Breast epithelium (tissue), 4 donors: Measurements from ENCODE around the gene PDZRN3. TPM values are rescaled to one million over a fixed set of nuclear protein-coding genes. Genes with fewer than 3 reads are reported as not detected.

Experiments
- DNase-seq, 2 donors: peaks; one replicate each; pipeline ENCODE4 v3.0.0-alpha.2; 2019; ENCODE audit warnings: low spot score in 2 of 2
- H3K27ac ChIP-seq, 2 donors: fragments of 200-600 bp; sonication (generic) in 1 of 2; one replicate each; pipeline ENCODE4 v1.5.1; 2016 to 2019; ENCODE audit warnings: mild to moderate bottlenecking in 1 of 2
- H3K27me3 ChIP-seq, 2 donors: fragments of 200-600 bp; sonication (generic) in 1 of 2; one replicate each; pipeline versions ENCODE4 v1.5.1 to v1.6.0; 2017 to 2019; ENCODE audit warnings: control low read depth in 1 of 2, mild to moderate bottlenecking in 1 of 2
- H3K36me3 ChIP-seq: fragments of 200-600 bp; one replicate; pipeline ENCODE4 v1.5.1; 2019
- H3K4me1 ChIP-seq, 2 donors: fragments of 200-600 bp; sonication (generic); one replicate each; pipeline ENCODE4 v1.5.1; 2016 to 2019; ENCODE audit warnings: control low read depth in 1 of 2
- H3K4me3 ChIP-seq, 3 donors: fragments of 200-600 bp; sonication (generic); 1 replicate in 2 of 3; 2 replicates in 1 of 3; pipeline ENCODE4 v1.5.1; 2016 to 2019; ENCODE audit warnings: mild to moderate bottlenecking in 3 of 3, moderate library complexity in 2 of 3
- H3K9me3 ChIP-seq, 2 donors: fragments of 200-600 bp; sonication (generic) in 1 of 2; one replicate each; pipeline ENCODE4 v1.5.1; 2016 to 2019; ENCODE audit warnings: control low read depth in 1 of 2
- POLR2A ChIP-seq: fragments of 450-650 bp; IDR thresholded peaks from one replicate; pipeline ENCODE4 v1.6.1; 2016; ENCODE audit warnings: antibody characterized with exemption, mild to moderate bottlenecking, moderate library complexity
- POLR2AphosphoS5 ChIP-seq, 3 donors: sonication (generic); formaldehyde crosslinking; IDR thresholded peaks; one replicate each; pipeline ENCODE4 v1.6.1; 2017; ENCODE audit warnings: antibody characterized with exemption in 3 of 3
- intact Hi-C: fragments of 100-400 bp; cut with DNase I; formaldehyde crosslinking; loops from one replicate; pipeline ENCODE4 v1.15.1; 2023; ENCODE audit warnings: low total_unique reads
- total RNA-seq, 3 donors: library from RNA; depleted of rRNA; stranded (reverse); fragments of >200 nt; gene quantifications; one replicate each; pipeline ENCODE4 v1.1.0, GENCODE V29; 2016
- TF ChIP-seq, protein P1 (sequence below), 3 donors: fragments of 450-650 bp; IDR thresholded peaks; one replicate each; pipeline ENCODE4 v1.5.1; 2016 to 2017; ENCODE audit warnings: antibody characterized with exemption in 3 of 3, mild to moderate bottlenecking in 3 of 3, moderate library complexity in 3 of 3

PDZRN3 gene
- total RNA-seq, 3 donors from 2014 or later, result 36.0 to 79.6 (median 37.6) TPM

DNA sequence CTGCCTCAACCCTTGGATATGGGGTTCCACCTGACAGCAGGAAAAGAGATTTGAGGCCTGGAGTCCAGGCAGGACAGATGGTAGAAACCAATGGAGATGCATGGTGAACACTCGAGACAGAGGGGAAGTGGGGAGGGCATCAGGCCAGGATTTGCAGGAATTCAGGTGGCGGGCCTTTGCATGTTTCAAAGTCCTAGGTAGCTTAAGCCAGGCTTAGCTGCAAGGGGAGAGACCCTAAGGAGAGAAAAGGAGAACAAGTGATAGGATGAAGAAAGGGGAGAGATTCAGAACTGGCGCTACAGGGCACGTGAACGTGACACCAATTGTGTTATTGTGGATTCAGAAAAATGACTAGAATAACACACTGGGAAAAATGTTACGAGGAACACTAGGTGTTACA is 182.6 kb downstream of the PDZRN3 start:
- no peaks in the 10 kb centered on the region for H3K9me3 ChIP-seq
- H3K27ac ChIP-seq, result no peak overlapping the region
- H3K4me1 ChIP-seq, result no peaks in the 10 kb centered on the region
- no peak overlapping the region for H3K4me3 ChIP-seq
- no peak for TF ChIP-seq POLR2AphosphoS5 (IDR thresholded peaks at IDR 0.05)
- TF ChIP-seq, protein P1, sequence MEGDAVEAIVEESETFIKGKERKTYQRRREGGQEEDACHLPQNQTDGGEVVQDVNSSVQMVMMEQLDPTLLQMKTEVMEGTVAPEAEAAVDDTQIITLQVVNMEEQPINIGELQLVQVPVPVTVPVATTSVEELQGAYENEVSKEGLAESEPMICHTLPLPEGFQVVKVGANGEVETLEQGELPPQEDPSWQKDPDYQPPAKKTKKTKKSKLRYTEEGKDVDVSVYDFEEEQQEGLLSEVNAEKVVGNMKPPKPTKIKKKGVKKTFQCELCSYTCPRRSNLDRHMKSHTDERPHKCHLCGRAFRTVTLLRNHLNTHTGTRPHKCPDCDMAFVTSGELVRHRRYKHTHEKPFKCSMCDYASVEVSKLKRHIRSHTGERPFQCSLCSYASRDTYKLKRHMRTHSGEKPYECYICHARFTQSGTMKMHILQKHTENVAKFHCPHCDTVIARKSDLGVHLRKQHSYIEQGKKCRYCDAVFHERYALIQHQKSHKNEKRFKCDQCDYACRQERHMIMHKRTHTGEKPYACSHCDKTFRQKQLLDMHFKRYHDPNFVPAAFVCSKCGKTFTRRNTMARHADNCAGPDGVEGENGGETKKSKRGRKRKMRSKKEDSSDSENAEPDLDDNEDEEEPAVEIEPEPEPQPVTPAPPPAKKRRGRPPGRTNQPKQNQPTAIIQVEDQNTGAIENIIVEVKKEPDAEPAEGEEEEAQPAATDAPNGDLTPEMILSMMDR (IDR thresholded peaks at IDR 0.05), result no peak
- TF ChIP-seq POLR2A, result no peak
- no peak for DNase-seq
- H3K27me3 ChIP-seq, result no peaks in the 10 kb centered on the region
- intact Hi-C loops, result no loop called here
- no peaks in the 10 kb centered on the region for H3K36me3 ChIP-seq

DNA sequence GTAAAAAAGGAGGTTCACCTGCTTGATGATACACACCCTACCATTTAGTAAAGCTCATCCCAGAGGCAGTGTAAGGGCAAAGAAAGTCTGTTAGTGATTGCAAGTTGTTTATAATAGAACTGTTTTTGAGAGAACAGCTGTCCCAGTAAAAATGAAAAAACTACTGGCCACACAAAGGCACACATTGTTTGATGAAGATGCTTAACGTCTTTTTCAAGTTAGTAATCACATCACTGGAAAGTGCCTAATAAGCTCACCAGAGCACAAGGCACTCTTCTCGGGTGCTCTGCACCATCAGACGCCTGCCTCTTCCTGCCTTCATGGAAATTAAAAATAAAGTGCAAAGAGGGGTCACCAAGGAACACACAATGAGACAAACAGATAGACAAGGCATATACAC is 186.9 kb downstream of the PDZRN3 start:
- intact Hi-C loops, result no loop called here
- no peaks in the 10 kb centered on the region for H3K27me3 ChIP-seq
- DNase-seq, result no peak
- no peaks in the 10 kb centered on the region for H3K9me3 ChIP-seq
- peak overlapping the region in 1 of 2 donors; percentile 55 for H3K27ac ChIP-seq
- no peak overlapping the region for H3K4me3 ChIP-seq
- no peak for TF ChIP-seq POLR2A
- no peak for TF ChIP-seq POLR2AphosphoS5 (IDR thresholded peaks at IDR 0.05)
- TF ChIP-seq, protein P1 (IDR thresholded peaks at IDR 0.05), result no peak
- H3K36me3 ChIP-seq, result no peaks in the 10 kb centered on the region
- peaks cover 0 to 7% of the 10 kb centered on the region in 2 donors for H3K4me1 ChIP-seq

DNA sequence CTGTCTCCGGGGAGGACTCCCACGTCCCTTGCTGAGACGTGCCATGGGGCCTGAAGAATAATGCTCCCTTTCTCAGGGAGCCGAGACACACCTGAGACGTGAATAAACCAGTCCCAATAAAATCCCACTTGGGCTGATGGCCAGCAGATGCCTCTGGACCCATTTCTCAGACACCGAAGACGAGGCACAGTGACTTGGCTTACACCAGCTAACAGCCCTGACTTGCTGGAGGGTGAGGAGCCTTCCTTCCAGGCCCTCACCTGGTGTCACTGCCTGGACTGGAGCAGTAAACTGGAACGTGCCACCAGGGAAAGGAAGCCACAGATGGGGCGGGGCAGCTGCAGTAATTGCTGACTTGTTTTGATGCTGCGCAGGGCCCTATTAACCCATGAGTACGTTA is 189.7 kb downstream of the PDZRN3 start:
- no peak for TF ChIP-seq POLR2AphosphoS5 (IDR thresholded peaks at IDR 0.05)
- no peak for TF ChIP-seq POLR2A
- TF ChIP-seq, protein P1 (IDR thresholded peaks at IDR 0.05), result no peak
- no peaks in the 10 kb centered on the region for H3K27me3 ChIP-seq
- no peak overlapping the region for H3K4me3 ChIP-seq
- no peak for DNase-seq
- H3K4me1 ChIP-seq, result peaks cover 0 to 7% of the 10 kb centered on the region in 2 donors
- intact Hi-C loops, result no loop called here
- peak overlapping the region in 1 of 2 donors; percentile 50 for H3K27ac ChIP-seq
- no peaks in the 10 kb centered on the region for H3K9me3 ChIP-seq
- no peaks in the 10 kb centered on the region for H3K36me3 ChIP-seq

DNA sequence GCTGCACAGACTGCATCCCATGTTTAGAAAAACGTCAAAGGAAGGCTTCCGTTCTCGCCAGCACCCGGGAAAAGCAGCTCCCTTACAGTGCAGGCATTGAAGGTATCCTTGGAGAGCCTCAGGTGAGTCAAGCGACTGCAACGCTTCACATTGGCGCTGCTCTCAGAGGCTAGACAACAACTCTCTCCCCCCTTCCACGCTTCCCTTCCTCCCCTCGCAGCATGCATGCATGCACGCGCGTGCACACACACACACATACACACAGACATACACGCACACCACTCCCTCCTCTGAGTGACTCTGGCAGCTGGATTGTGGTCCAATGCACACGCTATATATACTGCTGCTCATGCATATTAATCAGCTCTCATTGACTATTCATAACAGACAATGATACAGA is 191.1 kb downstream of the PDZRN3 start:
- intact Hi-C loops, result no loop called here
- Histone ChIP-seq H3K27me3 (no peaks in the 10 kb centered on the region), H3K4me1 (peaks cover 0 to 7% of the 10 kb centered on the region in 2 donors), H3K4me3 (no peak overlapping the region), H3K9me3 (no peaks in the 10 kb centered on the region), H3K36me3 (no peaks in the 10 kb centered on the region), H3K27ac (no peak overlapping the region)
- DNase-seq, result no peak
- TF ChIP-seq POLR2AphosphoS5 (IDR thresholded peaks at IDR 0.05) (no peak), POLR2A (no peak)
- TF ChIP-seq, protein P1 (IDR thresholded peaks at IDR 0.05), result no peak

DNA sequence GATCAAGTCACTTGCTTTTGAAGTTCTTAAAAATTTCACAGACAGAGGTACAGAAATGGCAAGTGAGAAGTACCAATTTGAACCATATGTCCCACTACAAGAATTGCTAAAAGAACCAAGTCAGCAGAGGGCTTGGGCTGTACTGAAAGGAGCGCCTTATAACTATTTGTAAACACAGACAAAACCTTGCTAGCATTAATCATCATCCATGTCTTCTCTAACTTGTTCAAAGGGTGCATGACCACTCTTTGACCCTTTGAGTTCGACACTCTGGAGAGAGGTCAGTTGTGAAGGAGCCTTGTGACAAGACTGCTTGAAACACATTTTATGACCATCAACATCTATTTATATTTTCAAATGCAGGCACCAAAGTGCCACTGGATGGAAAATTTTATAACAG is 191.7 kb downstream of the PDZRN3 start:
- no peak for DNase-seq

More for the DNA sequence above, 191.7 kb downstream of the PDZRN3 start:
- intact Hi-C loops, result no loop called here
- H3K36me3 ChIP-seq, result no peaks in the 10 kb centered on the region
- H3K9me3 ChIP-seq, result no peaks in the 10 kb centered on the region
- H3K27ac ChIP-seq, result no peak overlapping the region
- TF ChIP-seq POLR2AphosphoS5 (IDR thresholded peaks at IDR 0.05) (no peak), POLR2A (no peak)
- TF ChIP-seq, protein P1 (IDR thresholded peaks at IDR 0.05), result no peak
- H3K27me3 ChIP-seq, result no peaks in the 10 kb centered on the region
- H3K4me3 ChIP-seq, result no peak overlapping the region
- peaks cover 0 to 7% of the 10 kb centered on the region in 2 donors for H3K4me1 ChIP-seq
